HG02588 (cell line): ENCODE data around the gene MAPK11.

Experiments used
- ATAC-seq: cut with Tn5 transposase; IDR thresholded peaks from one replicate; pipeline ENCODE4 v1.9.1; 2021; ENCODE audit warnings: mild to moderate bottlenecking, moderate library complexity; ENCODE audit not compliant: unreplicated experiment

The MAPK11 gene

GRCh38 chr22:50296658-50297490, 26.7 kb upstream of the MAPK11 start:
- no peak for ATAC-seq

GRCh38 chr22:50294319-50294656, 24.1 kb upstream of the MAPK11 start:
- ATAC-seq = no peak

- no peak for ATAC-seq
Measured at GRCh38 chr22:50293441-50294318, 23.5 kb upstream of the MAPK11 start.

- ATAC-seq = no peak
Measured at GRCh38 chr22:50292643-50293440, 22.7 kb upstream of the MAPK11 start.

- no peak for ATAC-seq
Measured at GRCh38 chr22:50289942-50290630, 19.9 kb upstream of the MAPK11 start.

- no peak for ATAC-seq
Measured at GRCh38 chr22:50289151-50289941, 19.2 kb upstream of the MAPK11 start.

GRCh38 chr22:50287731-50288130, 17.6 kb upstream of the MAPK11 start:
- ATAC-seq = no peak

GRCh38 chr22:50286701-50287318, 16.6 kb upstream of the MAPK11 start:
- no peak for ATAC-seq

GRCh38 chr22:50286275-50286674, 16.1 kb upstream of the MAPK11 start:
- no peak for ATAC-seq

GRCh38 chr22:50285568-50286229, 15.5 kb upstream of the MAPK11 start:
- no peak for ATAC-seq

GRCh38 chr22:50284479-50284878, 14.3 kb upstream of the MAPK11 start:
- no peak for ATAC-seq

- ATAC-seq = no peak
Measured at GRCh38 chr22:50283821-50284220, 13.6 kb upstream of the MAPK11 start.

GRCh38 chr22:50282361-50283155, 12.4 kb upstream of the MAPK11 start:
- ATAC-seq = no peak

GRCh38 chr22:50281957-50282356, 11.8 kb upstream of the MAPK11 start:
- ATAC-seq = no peak

- ATAC-seq = no peak
Measured at GRCh38 chr22:50281384-50281760, 11.2 kb upstream of the MAPK11 start.

GRCh38 chr22:50280708-50281383, 10.7 kb upstream of the MAPK11 start:
- ATAC-seq = no peak

GRCh38 chr22:50280022-50280707, 10.0 kb upstream of the MAPK11 start:
- ATAC-seq = no peak
